NCI-H1092 (cell line): ENCODE measurements around the gene CD79A.

Source experiments
- DNase-seq: peaks from one replicate; lab custom pipeline; 2025; lab: John Stamatoyannopoulos, UW

The CD79A gene

DNA sequence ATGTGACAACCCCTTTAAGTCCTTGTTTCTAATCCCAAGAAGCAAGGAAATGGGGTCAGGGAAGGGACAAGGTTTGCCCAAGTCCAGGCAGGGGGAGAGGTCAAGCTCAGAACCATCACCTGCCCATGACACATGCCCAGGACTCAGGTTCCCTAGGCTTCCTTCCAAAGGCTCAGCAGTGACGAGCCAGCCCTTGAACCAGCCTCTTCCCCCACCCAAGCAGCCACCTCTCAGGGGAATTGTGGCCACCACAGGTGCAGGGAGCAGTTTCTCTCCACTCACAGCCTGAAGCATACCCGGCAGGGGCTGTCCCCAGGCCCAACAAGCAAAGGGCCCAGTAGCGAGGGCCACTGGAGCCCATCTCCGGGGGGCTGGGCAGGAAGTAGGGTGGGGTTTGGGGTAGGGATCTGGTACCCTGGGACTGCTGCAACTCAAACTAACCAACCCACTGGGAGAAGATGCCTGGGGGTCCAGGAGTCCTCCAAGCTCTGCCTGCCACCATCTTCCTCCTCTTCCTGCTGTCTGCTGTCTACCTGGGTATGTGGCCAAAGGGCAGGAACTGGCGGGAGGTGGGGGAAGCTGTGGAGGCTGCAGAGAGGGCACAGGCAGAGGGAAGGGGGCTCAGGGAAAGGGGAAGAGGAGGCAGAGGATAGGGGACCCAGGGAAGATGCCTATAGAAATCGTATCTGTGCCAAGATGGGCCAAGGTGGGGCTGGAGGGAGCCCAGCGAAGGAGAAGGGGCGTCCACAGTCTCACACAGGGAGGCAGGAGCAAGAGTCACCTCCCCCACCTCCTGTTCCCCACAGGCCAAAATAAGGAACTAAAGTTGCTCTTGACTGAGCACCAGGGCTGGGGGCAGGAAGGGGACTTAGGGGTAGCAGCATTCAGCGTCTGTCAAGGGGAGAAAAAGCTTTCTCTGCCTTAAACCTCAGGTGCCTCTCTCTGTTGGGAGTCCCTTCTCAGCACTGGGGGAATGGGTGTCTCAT is at the start of gene CD79A:
TSS of gene CD79A (plus strand) at position 433 of the 986 bp plus-strand sequence. CDS start at position 459, 26 bp downstream.
- no peak for DNase-seq

DNA sequence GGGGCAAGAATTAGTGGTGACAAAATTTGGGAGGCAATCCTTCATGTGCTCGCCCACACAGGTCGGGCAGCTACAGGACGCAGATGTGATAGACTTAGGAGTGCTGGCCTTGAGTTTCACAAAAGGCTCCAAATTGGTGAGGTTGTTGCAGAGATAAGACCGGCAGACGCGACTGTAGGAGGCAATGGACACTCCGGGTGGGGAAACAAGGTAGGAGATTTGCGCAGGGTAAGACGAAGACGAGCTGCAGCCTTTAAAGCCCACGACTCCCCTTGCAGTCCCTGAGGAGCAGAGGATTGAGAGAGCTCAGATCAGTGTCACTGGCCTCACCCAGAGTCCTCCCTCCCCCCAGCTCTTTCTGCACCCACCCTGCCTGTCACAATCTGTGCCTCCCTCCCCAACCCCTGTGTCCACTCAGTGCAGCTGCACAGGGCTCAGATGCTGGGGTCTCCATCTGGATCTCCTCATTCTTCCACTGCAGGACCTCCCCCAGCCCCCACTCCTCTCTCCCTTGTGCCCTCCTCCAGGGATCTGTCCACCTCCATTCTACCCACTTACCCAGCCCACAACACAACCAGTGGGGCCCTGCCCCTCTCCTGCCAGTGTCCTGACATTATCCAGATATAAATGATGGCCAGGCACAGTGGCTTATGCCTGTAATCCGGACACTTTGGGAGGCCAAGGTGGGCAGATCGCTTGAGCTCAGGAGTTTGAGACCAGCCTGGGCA is 38.9 kb upstream of the CD79A start:
- no peak for DNase-seq

- DNase-seq, result no peak
Measured at GRCh38 chr19:41839211-41839610, 37.9 kb upstream of the CD79A start.

GRCh38 chr19:41843371-41843770 is 33.7 kb upstream of the CD79A start:
- DNase-seq, result no peak

DNA sequence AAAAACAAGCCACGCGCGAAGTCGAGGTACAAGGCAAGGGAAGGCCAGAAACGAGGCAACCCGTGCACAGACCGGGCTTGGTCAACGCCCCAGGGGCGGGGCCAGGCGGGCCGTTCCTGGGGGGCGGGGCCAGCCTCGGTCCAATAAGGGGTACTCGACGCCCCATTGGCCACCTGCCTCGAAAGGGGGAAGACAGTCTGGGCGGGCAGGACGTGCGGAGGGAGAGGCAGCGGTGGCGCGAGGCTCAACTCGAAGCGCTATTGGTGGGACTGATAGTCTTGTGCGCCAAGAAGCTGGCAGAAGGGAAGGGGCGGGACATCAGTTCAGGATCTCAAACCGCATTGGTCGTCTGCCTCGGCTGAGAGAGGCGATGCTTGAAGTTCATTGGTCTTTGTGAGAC is 32.5 kb upstream of the CD79A start, which contains the start of gene LYPD4:
TSS of gene LYPD4 (minus strand) at position 83 of the 400 bp plus-strand sequence. CDS start 5,398 bp downstream, outside the sequence.
- no peak for DNase-seq

DNA sequence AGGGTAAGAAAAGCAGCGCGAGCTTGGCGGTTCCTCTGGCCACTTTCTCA is 32.3 kb upstream of the CD79A start, which contains the start of gene DMRTC2:
TSS of gene DMRTC2 (plus strand) at position 42 of the 50 bp plus-strand sequence. CDS start 2,387 bp downstream, outside the sequence.
- DNase-seq, result no peak

- DNase-seq, result no peak
Measured at GRCh38 chr19:41845051-41845590, 32.0 kb upstream of the CD79A start.

GRCh38 chr19:41847351-41848105 is 29.6 kb upstream of the CD79A start:
- DNase-seq, result no peak

- no peak for DNase-seq
Measured at GRCh38 chr19:41848666-41849065, 28.4 kb upstream of the CD79A start.

- DNase-seq, result no peak
Measured at GRCh38 chr19:41849067-41849466, 28.0 kb upstream of the CD79A start.

- DNase-seq, result no peak
Measured at GRCh38 chr19:41850381-41850780, 26.7 kb upstream of the CD79A start.

DNA sequence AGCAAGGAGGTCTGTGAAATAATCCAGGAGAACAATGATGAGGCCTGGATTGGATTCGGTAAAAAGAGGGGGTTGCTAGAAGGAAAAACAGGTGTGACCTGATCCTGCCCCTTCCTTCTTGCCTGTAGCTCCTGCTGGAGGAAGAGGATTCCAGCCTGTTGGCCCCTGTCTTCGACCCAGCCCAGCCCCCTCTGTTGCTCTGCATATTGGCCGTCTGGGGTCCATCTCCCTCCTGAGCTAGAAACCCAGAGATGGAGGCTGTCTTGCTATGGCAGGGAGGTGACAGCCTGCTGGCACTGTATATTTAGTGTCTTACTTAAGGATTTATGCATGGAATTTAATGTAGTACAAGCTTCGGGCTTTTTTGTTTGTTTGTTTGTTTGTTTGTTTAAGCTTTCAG is 25.6 kb upstream of the CD79A start:
- no peak for DNase-seq

DNA sequence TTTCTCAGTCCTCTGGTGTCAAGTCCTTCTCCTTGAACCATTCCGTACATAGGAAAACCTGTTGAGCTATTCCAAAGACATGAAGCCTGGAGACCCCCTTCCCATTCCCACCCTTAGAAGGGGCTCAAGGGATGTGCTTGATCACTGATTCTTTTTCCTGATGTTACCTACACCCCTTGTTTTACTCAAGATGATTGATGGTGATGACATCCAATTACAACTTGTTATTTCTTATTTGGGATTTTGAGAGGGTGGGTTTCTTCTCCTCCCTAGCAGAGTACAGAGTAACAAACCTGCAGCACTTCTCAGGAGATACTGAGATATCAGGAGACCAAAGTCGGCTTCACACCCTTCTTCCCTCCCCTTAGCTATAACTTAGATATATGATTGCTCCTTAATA is 23.7 kb upstream of the CD79A start:
- DNase-seq, result no peak

DNA sequence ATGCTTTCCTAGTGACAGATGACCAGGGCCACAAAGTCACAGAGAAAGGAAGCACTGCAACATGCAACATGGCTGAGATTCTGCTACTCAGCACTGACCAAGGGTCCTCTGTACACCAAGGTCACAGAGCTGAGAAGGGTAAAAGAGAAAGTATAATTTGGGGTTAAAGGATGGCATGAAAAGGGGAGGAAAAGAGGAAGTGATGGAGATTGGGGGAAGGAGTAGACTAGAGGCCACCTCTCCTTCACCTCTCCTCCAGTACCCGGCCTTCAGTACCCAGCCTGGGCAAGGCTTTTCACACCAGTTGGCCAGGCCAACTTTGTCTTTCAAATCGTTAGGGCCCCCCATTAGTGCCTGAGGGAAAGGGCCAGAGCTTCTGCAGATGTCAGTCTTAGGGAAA is 23.3 kb upstream of the CD79A start:
- DNase-seq, result no peak

- no peak for DNase-seq
Measured at GRCh38 chr19:41859213-41859617, 17.9 kb upstream of the CD79A start.

DNA sequence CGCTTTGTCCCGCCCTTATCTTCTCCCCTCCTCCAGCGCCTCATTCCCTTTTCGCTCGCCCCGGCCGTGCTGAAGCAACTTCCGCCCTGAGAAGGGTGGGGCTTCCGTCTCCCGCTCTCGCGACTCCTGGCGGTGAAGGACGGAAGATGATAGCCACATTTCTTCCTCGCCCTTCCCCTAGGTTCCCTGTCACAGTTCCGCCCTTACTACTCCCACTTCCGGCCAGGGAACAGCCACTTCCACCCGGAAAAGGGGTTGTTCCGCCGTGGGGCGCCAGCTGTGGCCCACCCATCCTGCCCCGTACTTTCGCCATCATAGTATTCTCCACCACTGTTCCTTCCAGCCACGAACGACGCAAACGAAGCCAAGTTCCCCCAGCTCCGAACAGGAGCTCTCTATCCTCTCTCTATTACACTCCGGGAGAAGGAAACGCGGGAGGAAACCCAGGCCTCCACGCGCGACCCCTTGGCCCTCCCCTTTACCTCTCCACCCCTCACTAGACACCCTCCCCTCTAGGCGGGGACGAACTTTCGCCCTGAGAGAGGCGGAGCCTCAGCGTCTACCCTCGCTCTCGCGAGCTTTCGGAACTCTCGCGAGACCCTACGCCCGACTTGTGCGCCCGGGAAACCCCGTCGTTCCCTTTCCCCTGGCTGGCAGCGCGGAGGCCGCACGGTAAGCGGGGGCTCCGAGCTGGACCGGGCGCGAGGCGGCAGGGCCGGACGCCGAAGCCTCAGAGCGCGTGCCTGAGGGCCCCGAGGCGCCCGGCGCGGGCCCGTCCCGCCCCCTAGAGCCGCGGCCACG is 17.3 kb upstream of the CD79A start, which contains the start of gene RPS19:
TSS of gene RPS19 (plus strand) at position 638 of the 801 bp plus-strand sequence. CDS start 520 bp downstream, outside the sequence.
- peak; percentile 96 for DNase-seq

DNA sequence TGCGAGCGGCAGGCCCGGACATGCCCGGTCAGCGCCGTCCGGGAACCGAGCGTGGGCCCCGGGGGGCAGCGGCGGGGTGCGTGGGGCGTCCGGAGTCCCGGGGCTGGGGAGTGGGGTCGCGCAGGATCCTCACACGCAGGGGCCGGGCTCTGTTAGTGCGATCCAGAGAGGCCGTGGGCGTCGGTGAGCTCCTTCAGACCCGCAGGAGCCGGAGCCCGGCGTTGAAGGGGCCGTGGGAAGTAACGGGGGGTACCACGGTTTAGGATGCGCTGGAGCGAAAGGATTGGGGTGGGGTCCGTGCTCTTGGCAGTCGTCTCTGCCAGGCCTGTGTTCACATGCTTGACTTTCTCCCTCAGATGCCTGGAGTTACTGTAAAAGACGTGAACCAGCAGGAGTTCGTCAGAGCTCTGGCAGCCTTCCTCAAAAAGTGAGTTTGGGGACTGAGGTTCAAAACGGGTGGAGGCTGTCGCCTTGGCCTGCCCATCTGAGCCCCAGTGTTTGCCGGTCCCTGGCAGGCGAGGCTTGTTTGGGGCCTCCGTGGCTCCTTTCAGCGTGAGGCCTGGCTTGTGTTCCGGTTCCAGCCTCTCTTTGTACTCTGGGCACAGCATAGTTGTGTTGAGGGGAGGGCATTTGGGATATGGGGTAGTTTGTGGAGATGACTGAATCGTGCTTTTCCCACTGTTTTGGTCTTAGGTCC is 16.5 kb upstream of the CD79A start:
- DNase-seq, result no peak

DNA sequence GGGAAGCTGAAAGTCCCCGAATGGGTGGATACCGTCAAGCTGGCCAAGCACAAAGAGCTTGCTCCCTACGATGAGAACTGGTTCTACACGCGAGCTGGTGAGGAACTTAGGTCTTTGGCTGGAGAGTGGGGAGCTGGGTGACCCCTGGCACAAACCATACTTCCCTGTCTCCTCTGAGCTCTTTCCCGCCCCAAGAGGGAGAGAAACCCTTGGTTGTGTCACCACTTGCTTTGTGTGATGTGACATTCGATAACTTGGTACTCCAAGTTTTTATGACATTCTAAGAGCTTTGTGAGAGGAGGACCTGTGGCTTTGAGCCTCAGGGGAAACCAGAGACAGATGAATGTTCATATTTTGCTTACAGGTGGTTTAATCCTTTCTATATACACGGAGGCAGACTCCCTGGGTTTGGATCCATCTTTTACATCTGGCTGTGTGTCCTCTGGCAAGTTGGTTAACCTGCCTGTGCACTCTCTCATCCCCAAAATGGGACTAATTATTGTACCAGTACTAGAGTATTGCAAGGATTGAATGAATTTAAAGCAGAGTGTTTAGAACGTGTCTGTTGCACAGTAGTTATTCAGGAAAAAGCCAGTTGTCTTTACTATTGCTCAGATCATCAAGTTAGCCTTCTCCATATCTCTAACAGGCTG is 15.8 kb upstream of the CD79A start:
- DNase-seq, result no peak

- DNase-seq, result no peak
Measured at GRCh38 chr19:41861846-41862245, 15.2 kb upstream of the CD79A start.

DNA sequence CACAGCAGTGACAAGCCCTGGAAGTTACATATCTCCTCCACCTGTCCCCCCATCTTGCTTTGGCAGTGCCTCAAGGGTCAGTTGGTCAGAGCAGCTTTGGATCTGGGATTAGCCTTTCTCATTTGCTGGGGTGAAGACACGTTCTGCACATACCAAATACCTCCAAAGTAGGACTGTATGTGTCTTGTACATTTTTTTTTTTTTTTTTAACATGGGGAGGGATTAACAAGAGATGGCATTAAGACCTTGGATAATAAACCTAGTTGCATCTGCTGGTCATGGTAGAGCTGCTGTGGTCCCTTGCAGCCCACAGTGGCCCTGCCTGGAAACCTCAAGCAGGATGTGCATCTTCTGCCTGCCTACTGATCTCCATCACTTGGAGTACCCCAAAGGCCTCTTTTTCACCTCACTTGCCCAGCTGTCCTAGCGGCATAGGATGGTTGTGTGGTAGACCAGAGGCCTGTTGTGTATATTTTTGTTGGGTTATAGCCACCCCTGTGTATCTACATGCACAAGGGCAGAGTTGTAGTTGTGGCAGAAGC is 14.6 kb upstream of the CD79A start:
- no peak for DNase-seq
